ENCODE results near the gene ZFPM1. TPM values are rescaled to one million over a fixed set of nuclear protein-coding genes. Genes with fewer than 3 reads are reported as not detected.
A peak's percentile ranks its signal among the peaks of the same experiment; 100 is the strongest.

Gene ZFPM1
- total and polyA plus RNA-seq, 5 donors, result 7.7 to 11.4 (median 8.2) TPM

DNA sequence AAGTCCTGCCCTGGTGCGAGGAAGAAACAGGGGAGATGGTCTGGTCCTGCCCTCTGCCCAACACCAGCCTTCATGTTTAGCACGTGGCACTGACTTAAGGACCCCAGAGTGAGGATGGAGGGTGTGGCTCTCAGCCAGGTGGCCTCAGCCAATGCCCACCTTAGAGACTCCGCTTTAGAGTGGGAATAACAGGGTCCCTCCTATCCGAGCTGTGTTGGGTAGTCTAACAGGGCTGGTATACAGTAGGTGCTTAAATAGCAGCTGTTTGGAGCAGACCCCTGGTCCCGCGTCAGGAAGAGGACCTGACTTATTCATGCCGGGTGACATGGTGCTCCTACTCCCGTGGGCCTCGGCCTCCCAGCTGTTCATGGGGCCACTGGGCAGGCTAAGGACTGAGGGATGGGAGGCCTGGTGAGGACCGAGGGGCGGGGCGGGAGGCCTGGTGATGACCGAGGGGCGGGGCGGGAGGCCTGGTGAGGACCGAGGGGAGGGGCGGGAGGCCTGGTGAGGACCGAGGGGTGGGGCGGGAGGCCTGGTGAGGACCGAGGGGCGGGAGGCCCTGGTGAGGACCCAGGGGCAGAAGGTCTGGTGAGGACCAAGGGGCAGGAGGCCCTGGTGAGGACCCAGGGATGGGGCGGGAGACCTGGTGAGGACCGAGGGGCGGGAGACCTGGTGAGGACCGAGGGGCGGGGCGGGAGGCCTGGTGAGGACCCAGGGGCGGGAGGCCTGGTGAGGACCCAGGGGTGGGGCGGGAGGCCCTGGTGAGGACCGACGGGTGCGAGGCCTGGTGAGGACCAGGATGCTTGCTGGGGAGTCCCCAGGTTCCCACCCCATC is 7.6 kb downstream of the ZFPM1 start:
- no peaks in the 10 kb centered on the region for H3K9me3 ChIP-seq (ENCODE audit: control insufficient read depth, low read length)
- H3K4me3 ChIP-seq (ENCODE audit: low read length), result no peak overlapping the region
- no peak for DNase-seq
- no peak overlapping the region for H3K27ac ChIP-seq (ENCODE audit: low read length)
- H3K4me1 ChIP-seq (ENCODE audit: control insufficient read depth, insufficient read depth, low read length), result peaks cover 6% of the 10 kb centered on the region
- 83% methylated on average over 31 of the region's 32 CpGs for WGBS
- intact Hi-C loops (cut with DNase I), result no loop called here
- ATAC-seq, result peak in 1 of 2 donors; percentile 1
- H3K27me3 ChIP-seq (ENCODE audit: control insufficient read depth, insufficient read depth), result no peaks in the 10 kb centered on the region

DNA sequence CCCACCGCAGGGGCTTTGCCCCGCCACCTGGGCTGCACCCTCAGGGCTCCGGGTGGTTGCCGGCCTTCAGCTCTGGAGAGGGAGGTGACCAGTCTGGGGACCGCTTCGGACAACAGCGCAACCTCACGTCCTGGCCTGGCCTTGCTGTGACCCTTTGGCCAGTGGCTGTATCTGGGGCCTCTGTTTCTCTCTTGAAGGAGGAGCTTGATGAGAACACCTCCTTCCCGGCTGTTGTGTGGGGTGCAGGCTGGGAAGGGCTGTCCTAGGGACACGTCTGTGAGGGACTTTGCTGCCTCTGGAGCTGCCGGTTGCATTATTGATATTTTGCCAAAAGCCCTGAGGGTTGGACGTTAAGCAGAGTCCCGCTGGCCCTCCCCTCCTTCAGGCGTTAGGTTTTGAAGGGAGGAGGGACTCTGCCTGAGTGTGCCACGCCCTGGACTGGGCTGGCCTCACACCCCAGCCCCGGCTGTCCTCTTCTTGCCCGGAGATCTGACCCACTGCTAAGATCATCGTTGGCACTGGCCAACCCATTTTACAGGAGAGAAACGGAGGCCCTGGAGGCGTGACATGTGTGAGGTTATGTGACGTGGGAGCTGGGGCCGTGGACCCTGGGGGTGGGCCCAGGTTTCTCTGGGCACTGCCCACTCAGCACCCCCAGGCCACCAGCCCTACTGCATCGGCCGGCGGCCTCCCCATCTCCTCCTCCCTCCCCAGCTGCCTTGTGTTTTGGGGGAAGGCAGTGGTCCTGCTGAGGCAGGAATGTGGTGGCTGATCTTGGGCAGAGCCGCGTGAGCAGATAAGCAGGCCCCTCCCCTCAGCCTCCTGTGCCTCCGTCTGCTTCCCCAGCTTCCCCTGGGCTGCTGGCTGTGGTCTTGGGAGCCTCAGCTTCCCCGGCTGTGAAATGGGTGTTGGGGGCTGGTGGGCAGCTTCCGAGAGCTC is 8.5 kb downstream of the ZFPM1 start:
- ATAC-seq, result peak; percentile 53 to 83
- peaks cover 6% of the 10 kb centered on the region for H3K4me1 ChIP-seq (ENCODE audit: control insufficient read depth, insufficient read depth, low read length)
- intact Hi-C loops (cut with DNase I), result no loop called here
- no peaks in the 10 kb centered on the region for H3K27me3 ChIP-seq (ENCODE audit: control insufficient read depth, insufficient read depth)
- 47% methylated on average over 30 of the region's 30 CpGs for WGBS
- H3K27ac ChIP-seq (ENCODE audit: low read length), result peak overlapping the region; percentile 8
- DNase-seq, result peak; percentile 79 to 84 (median 80)
- H3K4me3 ChIP-seq (ENCODE audit: low read length), result no peak overlapping the region
- H3K9me3 ChIP-seq (ENCODE audit: control insufficient read depth, low read length), result no peaks in the 10 kb centered on the region

- intact Hi-C loops (cut with DNase I), result no loop called here
Observed at GRCh38 chr16:88462396-88462795, 9.3 kb downstream of the ZFPM1 start.

GRCh38 chr16:88463411-88463810 is 10.3 kb downstream of the ZFPM1 start:
- peaks cover 9% of the 10 kb centered on the region for H3K4me1 ChIP-seq (ENCODE audit: control insufficient read depth, insufficient read depth, low read length)
- intact Hi-C loops (cut with DNase I), result no loop called here

More at GRCh38 chr16:88462396-88462795, 9.3 kb downstream of the ZFPM1 start:
- DNase-seq, result no peak
- Histone ChIP-seq H3K27ac (ENCODE audit: low read length) (no peak overlapping the region), H3K4me3 (ENCODE audit: low read length) (no peak overlapping the region), H3K9me3 (ENCODE audit: control insufficient read depth, low read length) (no peaks in the 10 kb centered on the region), H3K27me3 (ENCODE audit: control insufficient read depth, insufficient read depth) (no peaks in the 10 kb centered on the region), H3K4me1 (ENCODE audit: control insufficient read depth, insufficient read depth, low read length) (peaks cover 6% of the 10 kb centered on the region)
- peak in 1 of 2 donors; percentile 14 for ATAC-seq
- 62% methylated on average over 12 of the region's 12 CpGs for WGBS

GRCh38 chr16:88464447-88465318 is 11.6 kb downstream of the ZFPM1 start:
- ATAC-seq, result peak; percentile 27 to 28

More at GRCh38 chr16:88463411-88463810, 10.3 kb downstream of the ZFPM1 start:
- H3K27me3 ChIP-seq (ENCODE audit: control insufficient read depth, insufficient read depth), result no peaks in the 10 kb centered on the region
- 93% methylated on average over 16 of the region's 16 CpGs for WGBS
- DNase-seq, result no peak
- no peak overlapping the region for H3K27ac ChIP-seq (ENCODE audit: low read length)
- no peak for ATAC-seq
- no peak overlapping the region for H3K4me3 ChIP-seq (ENCODE audit: low read length)
- no peaks in the 10 kb centered on the region for H3K9me3 ChIP-seq (ENCODE audit: control insufficient read depth, low read length)

DNA sequence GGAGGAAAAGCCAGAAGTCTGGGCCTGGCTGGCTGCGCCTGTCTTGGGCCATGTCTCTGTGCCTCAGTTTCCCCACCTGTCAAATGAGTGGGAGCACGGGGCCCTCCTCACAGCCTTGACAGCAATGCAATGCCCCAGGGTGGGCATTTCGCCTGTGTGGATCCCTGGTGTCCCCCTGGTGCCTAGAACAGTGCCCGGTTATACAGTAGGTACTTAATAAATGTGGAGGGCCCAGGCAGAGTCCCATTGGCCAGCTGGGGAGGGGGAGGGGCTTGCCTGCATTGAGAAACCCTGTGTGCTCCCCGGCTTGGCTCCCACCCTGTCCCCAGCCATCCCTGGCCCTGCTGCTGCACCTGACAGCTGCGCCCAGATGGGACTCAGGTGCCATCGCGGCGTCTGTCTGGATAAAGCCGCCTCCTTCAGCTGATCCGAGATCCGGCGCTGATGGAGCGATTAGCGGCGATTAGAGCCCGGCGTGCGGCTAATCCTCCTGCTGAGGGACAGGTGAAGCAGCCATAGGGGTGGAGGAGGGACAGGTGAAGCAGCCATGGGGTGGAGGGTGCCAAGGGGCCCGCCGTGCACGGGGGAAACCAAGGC is 12.4 kb downstream of the ZFPM1 start:
- Histone ChIP-seq H3K4me3 (ENCODE audit: low read length) (no peak overlapping the region), H3K4me1 (ENCODE audit: control insufficient read depth, insufficient read depth, low read length) (peaks cover 9% of the 10 kb centered on the region), H3K9me3 (ENCODE audit: control insufficient read depth, low read length) (no peaks in the 10 kb centered on the region), H3K27ac (ENCODE audit: low read length) (no peak overlapping the region), H3K27me3 (ENCODE audit: control insufficient read depth, insufficient read depth) (no peaks in the 10 kb centered on the region)
- DNase-seq, result no peak
- ATAC-seq, result no peak
- intact Hi-C loops (cut with DNase I), result no loop called here
- WGBS, result 90% methylated on average over 22 of the region's 22 CpGs

More at GRCh38 chr16:88464447-88465318, 11.6 kb downstream of the ZFPM1 start:
- H3K27ac ChIP-seq (ENCODE audit: low read length), result no peak overlapping the region
- WGBS, result 56% methylated on average over 25 of the region's 25 CpGs
- intact Hi-C loops (cut with DNase I), result no loop called here
- H3K4me3 ChIP-seq (ENCODE audit: low read length), result no peak overlapping the region
- no peaks in the 10 kb centered on the region for H3K9me3 ChIP-seq (ENCODE audit: control insufficient read depth, low read length)
- peak in 1 of 3 donors; percentile 79 for DNase-seq
- H3K4me1 ChIP-seq (ENCODE audit: control insufficient read depth, insufficient read depth, low read length), result peaks cover 9% of the 10 kb centered on the region
- no peaks in the 10 kb centered on the region for H3K27me3 ChIP-seq (ENCODE audit: control insufficient read depth, insufficient read depth)

DNA sequence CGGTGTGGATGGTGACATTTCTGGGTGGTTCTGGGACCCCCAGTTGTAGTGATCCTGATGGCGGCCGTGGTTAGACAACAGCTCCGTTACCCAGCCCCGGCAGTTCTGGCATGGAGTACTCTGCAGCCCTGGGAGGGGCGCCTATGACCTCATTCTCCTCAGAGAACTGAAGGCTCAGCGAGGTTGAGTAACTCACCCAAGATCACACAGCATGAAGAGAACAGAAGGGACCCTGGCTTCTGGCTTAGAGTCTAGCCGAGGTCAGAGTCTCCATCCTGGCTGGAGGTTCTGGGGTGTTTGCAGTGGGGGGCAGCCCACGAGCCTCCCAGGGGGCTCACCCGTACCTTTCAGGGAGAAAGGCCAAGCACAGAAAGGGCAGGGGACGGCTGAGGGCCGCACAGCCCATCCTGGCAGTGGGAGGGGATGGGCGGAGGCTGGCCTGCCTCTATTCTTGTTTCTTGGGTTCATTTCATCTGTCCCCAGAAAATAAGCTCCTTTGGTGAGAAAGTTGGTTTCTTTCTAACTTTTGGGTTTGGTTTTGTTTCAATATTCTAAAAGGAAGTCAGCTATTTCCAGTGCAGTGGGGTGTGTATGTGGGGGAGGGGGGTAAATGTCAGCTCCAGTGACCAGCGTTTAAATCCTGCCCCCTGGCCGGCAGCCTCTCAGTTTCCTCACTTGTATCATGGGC is 13.2 kb downstream of the ZFPM1 start:
- Histone ChIP-seq H3K4me1 (ENCODE audit: control insufficient read depth, insufficient read depth, low read length) (peaks cover 9% of the 10 kb centered on the region), H3K9me3 (ENCODE audit: control insufficient read depth, low read length) (no peaks in the 10 kb centered on the region), H3K4me3 (ENCODE audit: low read length) (no peak overlapping the region), H3K27me3 (ENCODE audit: control insufficient read depth, insufficient read depth) (no peaks in the 10 kb centered on the region), H3K27ac (ENCODE audit: low read length) (no peak overlapping the region)
- intact Hi-C loops (cut with DNase I), result no loop called here
- DNase-seq (peak in 1 of 3 donors; percentile 61), ATAC-seq (no peak)
- 67% methylated on average over 15 of the region's 15 CpGs for WGBS

GRCh38 chr16:88466949-88467348 is 13.9 kb downstream of the ZFPM1 start:
- Histone ChIP-seq H3K27me3 (ENCODE audit: control insufficient read depth, insufficient read depth) (no peaks in the 10 kb centered on the region), H3K9me3 (ENCODE audit: control insufficient read depth, low read length) (no peaks in the 10 kb centered on the region), H3K4me3 (ENCODE audit: low read length) (no peak overlapping the region), H3K27ac (ENCODE audit: low read length) (no peak overlapping the region), H3K4me1 (ENCODE audit: control insufficient read depth, insufficient read depth, low read length) (peaks cover 6% of the 10 kb centered on the region)
- 86% methylated on average over 13 of the region's 13 CpGs for WGBS
- no peak for ATAC-seq
- no peak for DNase-seq
- intact Hi-C loops (cut with DNase I), result no loop called here

GRCh38 chr16:88467541-88467944 is 14.5 kb downstream of the ZFPM1 start:
- H3K27me3 ChIP-seq (ENCODE audit: control insufficient read depth, insufficient read depth), result no peaks in the 10 kb centered on the region
- H3K27ac ChIP-seq (ENCODE audit: low read length), result no peak overlapping the region
- DNase-seq (no peak), ATAC-seq (no peak)
- H3K4me1 ChIP-seq (ENCODE audit: control insufficient read depth, insufficient read depth, low read length), result peaks cover 3% of the 10 kb centered on the region
- WGBS, result 65% methylated on average over 18 of the region's 18 CpGs
- intact Hi-C loops (cut with DNase I), result no loop called here
- H3K9me3 ChIP-seq (ENCODE audit: control insufficient read depth, low read length), result no peaks in the 10 kb centered on the region
- H3K4me3 ChIP-seq (ENCODE audit: low read length), result no peak overlapping the region

Data from right cardiac atrium (tissue), 5 donors.